Hematopoietic multipotent progenitor cell (in vitro differentiated cells): Measurements from ENCODE around the gene SLC2A10. TPM values are rescaled to one million over a fixed set of nuclear protein-coding genes. Genes with fewer than 3 reads are reported as not detected.

Source experiments
- DNase-seq, 3 donors: peaks; one replicate each; pipeline ENCODE4 v3.0.0-alpha.2; 2011 to 2015; ENCODE audit warnings: low read depth in 2 of 3, low spot score in 2 of 3
- total RNA-seq: library from RNA; depleted of rRNA; stranded (reverse); fragments of >200 nt; gene quantifications from one replicate; pipeline ENCODE4 v1.2.3, GENCODE V29; 2012

SLC2A10 gene
- total RNA-seq, 1 donor = 5.1 TPM

GRCh38 chr20:46701986-46702385 lies 7.5 kb upstream of the SLC2A10 start:
- DNase-seq = no peak

GRCh38 chr20:46702447-46703203 lies 6.8 kb upstream of the SLC2A10 start:
- DNase-seq = no peak

- no peak for DNase-seq
Measured at GRCh38 chr20:46703435-46703834, 6.0 kb upstream of the SLC2A10 start.

- DNase-seq = no peak
Measured at GRCh38 chr20:46704714-46705377, 4.6 kb upstream of the SLC2A10 start.

GRCh38 chr20:46705378-46705729 lies 4.1 kb upstream of the SLC2A10 start:
- DNase-seq = no peak

- no peak for DNase-seq
Measured at GRCh38 chr20:46706242-46706641, 3.2 kb upstream of the SLC2A10 start.

GRCh38 chr20:46708172-46708860 lies 1.1 kb upstream of the SLC2A10 start:
- DNase-seq = no peak

GRCh38 chr20:46709055-46709458 lies 392 bp upstream of the SLC2A10 start:
- no peak for DNase-seq

GRCh38 chr20:46710153-46710913 lies 884 bp downstream of the SLC2A10 start:
- no peak for DNase-seq

- DNase-seq = no peak
Measured at GRCh38 chr20:46712056-46712636, 2.7 kb downstream of the SLC2A10 start.

GRCh38 chr20:46713957-46714834 lies 4.7 kb downstream of the SLC2A10 start:
- DNase-seq = no peak

- DNase-seq = no peak
Measured at GRCh38 chr20:46715292-46715756, 5.9 kb downstream of the SLC2A10 start.

GRCh38 chr20:46717818-46718541 lies 8.5 kb downstream of the SLC2A10 start:
- DNase-seq = no peak

GRCh38 chr20:46720019-46720418 lies 10.6 kb downstream of the SLC2A10 start:
- no peak for DNase-seq

- DNase-seq = no peak
Measured at GRCh38 chr20:46720776-46721425, 11.5 kb downstream of the SLC2A10 start.

GRCh38 chr20:46721476-46721875 lies 12.0 kb downstream of the SLC2A10 start:
- DNase-seq = no peak

- DNase-seq = no peak
Measured at GRCh38 chr20:46722450-46722849, 13.0 kb downstream of the SLC2A10 start.

GRCh38 chr20:46723039-46723438 lies 13.6 kb downstream of the SLC2A10 start:
- no peak for DNase-seq
